IPS-11a (cell line): ENCODE data around the gene TBXA2R.
"Not testable (repeated sequence)": the region's sequence is repeated elsewhere in the genome, so short reads cannot be mapped to it uniquely, and the experiment has no call there.

Experiments used
- H3K4me3 ChIP-seq: one replicate; pipeline ENCODE4 v1.5.1; 2013; ENCODE audit warnings: low read depth, low read length, control low read depth

Gene TBXA2R

DNA sequence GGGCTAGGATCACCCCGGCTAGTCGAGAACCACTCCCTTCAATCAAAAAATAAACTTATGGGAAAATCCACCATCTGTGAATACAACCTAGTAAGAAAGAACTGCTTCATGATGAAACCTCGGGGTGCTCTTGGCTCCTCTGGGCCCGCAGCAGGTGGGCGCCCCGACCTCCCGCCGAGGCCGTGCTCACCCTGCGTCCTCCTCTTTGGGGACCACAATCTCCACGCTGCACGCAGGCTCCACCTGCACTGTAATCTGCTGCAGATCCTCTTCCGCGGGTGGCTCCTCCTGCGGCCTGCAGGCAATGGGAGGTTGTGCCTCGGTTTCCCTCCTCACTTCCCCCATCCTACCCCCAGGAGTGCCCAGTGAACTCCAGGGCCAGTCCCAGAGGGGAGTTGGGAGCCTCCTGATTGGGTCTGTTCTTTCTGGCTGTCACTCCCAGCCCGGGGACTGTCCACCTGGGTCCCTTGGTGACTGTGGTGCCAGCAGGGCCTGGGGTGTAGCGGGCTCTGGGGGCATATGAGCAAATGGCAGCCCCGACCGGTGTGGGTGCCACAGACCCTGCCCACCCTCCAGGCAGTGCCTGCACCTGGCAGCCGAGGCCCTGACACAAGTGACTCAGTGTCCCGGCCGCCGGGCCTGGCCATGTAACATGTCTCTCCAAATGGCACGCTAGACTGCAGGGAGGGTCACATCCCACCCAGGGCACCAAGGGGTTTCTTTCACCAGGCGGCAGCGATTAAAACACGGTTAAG is 35.0 kb upstream of the TBXA2R start:
- H3K4me3 ChIP-seq: no peak overlapping the region

DNA sequence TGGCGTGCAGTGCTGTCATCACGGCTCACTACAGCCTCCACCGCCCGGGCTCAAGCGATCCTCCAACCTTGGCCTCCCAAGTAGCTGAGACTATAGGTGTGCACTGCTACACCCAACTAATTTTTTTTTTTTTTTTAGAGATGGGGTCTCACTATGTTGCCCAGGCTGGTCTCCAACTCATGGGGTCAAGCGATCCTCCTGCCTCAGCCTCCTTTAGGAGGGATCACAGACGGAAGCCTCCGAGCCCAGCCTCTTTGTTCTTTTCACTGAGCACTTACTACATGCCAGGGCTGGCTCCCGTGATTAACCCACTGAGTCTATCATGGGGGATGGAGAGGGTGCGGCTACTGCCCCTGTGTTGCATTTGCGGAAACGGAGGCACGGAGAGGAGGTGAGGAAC is 32.8 kb upstream of the TBXA2R start:
- H3K4me3 ChIP-seq: no peak overlapping the region

GRCh38 chr19:3638208-3639193 is 31.8 kb upstream of the TBXA2R start:
- no peak overlapping the region for H3K4me3 ChIP-seq

GRCh38 chr19:3637621-3638020 is 30.9 kb upstream of the TBXA2R start:
- no peak overlapping the region for H3K4me3 ChIP-seq

GRCh38 chr19:3636962-3637361 is 30.3 kb upstream of the TBXA2R start:
- no peak overlapping the region for H3K4me3 ChIP-seq

- no peak overlapping the region for H3K4me3 ChIP-seq
Observed at GRCh38 chr19:3636506-3636905, 29.8 kb upstream of the TBXA2R start.

- H3K4me3 ChIP-seq: no peak overlapping the region
Observed at GRCh38 chr19:3634496-3635045, 27.9 kb upstream of the TBXA2R start.

DNA sequence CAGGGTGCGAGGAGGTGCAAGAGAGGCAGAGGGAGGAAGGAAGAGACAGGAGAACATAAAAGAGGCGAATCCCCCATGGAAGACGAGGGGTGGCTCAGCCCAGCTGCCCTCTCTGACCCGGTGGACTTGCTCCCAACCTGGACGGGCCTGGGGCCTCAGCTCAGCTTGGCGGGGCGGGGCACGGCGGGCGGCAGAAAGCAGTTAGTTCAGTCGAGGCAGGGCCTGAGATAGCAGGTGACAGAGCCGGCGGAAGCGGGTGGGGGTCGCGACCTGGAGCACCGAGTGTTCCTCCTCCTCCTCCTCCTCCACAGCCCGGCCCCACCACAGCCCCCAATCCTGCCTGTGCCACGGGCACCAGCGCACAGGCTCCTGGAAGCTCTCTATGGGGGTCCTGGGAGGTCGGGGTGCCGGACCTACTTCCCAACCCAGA is 26.9 kb upstream of the TBXA2R start:
- no peak overlapping the region for H3K4me3 ChIP-seq

DNA sequence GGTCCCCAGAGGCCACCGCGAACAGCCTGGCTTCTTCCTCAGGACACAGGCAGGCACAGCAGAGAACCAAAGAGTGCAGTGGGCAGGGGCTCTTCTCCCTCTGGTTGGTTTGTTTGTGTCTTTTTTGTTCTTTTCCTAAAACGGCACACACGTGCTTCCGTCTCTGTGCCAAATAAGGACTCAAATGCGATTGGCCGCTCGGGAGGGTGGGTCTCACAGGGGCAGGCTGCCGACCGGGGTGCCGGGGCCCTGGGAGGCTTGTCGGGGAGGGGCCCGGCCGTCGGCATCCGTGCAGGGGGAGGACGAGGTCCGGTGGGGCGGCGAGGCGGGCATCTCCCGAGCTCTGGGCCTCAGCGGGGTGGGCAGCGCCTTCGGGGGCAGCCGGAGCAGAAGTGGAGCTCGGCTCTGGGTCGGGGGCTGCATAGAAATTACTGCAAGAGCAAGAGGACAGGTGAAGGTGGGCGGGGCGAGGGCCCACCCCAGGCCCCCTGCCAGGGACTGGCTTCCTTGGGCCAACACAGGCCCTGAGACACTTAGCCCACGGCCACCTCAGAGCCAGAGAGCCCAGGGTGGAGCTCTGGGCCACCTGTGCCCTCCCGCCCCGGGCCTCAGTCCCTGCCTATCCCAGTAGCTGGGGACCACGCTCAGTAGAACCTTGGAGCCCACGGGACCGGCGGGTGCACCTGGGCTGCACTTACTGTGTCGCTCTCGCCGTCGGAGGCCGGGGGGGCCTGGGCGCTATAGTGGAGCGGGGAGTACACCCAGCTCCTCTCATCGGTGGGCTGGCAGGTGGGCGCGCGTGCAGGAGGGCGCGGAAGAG is 26.3 kb upstream of the TBXA2R start:
- H3K4me3 ChIP-seq: no peak overlapping the region

DNA sequence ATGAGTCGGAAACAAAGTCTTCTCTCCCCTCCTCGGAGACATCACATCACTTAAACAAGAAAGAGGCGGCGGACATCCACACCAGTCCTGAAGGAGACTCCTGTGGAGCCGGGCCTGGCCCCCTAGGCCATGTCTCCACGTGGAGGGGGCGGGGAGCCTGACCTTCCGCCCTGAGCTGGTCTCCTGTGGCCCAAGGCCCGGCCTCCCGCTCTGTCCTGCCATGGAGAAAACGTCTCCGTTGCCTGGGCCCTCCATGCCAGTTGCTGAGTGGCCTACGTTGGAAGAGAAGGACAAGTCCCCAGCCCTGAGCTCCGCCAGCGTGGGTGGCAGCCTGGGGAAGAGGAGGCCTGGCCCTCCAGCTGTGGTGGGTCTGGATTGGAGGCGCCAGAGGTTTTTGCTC is 25.4 kb upstream of the TBXA2R start:
- H3K4me3 ChIP-seq: no peak overlapping the region

DNA sequence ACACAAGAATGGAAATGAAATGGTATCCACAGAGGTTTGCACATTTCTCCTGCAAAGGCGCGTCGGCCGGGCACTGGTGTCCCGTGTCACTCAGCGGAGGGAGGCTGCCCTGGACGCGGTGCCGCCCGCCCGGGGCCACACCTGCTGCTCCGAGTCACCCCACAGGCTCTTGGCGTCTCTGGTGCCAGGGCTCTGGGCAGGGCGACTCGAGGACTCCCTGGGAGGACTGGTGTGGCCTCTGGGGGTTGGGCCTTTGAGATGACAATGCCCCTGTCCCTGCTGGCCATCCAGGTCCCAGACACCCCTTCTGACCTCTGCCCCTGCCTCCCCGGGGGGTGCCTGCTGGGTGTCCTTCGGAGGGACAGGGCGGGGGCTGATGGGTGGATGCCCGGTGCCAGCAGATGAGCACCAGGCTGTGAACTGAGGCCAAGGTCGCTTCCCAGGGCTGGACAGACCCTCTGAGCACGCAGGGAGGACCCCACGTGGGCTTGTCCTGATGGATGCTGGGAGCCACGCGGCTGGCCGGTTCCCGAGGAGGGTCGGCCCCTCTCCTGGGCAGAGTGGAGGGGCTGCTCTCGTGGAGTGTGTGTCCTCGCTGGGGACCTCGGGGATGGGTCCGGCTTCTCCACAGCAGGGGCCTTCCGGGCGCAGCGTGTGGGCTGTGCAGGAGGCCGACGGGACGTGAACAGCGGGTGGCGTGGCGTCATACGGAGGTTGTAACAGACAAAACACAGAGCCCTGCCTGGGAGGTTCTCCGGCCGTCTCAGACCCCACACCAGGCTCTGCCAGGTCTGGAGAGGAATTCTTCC is 24.6 kb upstream of the TBXA2R start:
- H3K4me3 ChIP-seq: no peak overlapping the region

DNA sequence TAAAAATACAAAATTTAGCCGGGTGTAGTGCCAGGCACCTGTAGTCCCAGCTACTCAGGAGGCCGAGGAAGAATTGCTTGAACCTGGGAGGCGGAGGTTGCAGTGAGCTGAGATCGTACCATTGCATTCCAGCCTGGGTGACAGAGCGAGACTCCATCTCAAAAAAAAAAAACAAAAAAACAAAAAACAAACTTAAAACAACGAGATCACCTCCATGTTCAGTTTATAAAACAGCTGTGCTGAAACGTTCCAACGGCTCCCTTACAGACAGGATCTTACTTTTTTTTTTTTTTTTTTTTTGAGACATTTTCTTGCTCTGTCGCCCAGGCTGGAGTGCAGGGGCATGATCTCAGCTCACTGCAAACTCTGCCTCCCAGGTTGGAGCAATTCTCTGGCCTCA is 22.1 kb upstream of the TBXA2R start:
- H3K4me3 ChIP-seq: not testable (repeated sequence)

GRCh38 chr19:3627351-3627723 is 20.7 kb upstream of the TBXA2R start:
- H3K4me3 ChIP-seq: no peak overlapping the region

GRCh38 chr19:3626473-3627350 is 20.0 kb upstream of the TBXA2R start, which contains the start of gene CACTIN:
Gene CACTIN (minus strand): TSS chr19:3626790. CDS start chr19:3626762, 28 bp downstream.
- H3K4me3 ChIP-seq: peak within 1 kb of the TSS; percentile 91

DNA sequence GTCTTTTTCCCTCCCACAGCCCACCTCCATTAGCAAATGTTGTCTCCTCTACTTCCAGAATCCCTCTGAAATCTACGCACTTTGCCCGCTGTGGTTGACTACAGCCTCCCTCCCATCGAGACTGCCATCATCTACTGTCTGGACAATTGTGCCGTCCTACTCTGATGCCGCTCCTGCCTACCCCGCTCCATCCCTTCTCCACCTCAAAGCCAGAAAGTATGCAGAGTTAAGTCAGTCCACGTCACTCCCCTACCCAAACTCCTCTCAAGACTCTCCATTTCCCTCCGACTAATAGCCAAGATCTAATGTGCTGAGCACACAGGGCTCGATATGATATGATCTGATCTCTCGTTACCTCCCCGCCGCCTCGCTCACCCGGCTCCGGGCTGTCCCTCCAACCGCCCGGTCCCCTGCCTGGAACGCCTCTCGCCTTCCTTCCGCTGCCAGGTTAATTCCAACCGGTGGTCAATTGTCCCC is 19.4 kb upstream of the TBXA2R start:
- H3K4me3 ChIP-seq: peak overlapping the region; percentile 91

- H3K4me3 ChIP-seq: no peak overlapping the region
Observed at GRCh38 chr19:3623716-3624115, 17.0 kb upstream of the TBXA2R start.

DNA sequence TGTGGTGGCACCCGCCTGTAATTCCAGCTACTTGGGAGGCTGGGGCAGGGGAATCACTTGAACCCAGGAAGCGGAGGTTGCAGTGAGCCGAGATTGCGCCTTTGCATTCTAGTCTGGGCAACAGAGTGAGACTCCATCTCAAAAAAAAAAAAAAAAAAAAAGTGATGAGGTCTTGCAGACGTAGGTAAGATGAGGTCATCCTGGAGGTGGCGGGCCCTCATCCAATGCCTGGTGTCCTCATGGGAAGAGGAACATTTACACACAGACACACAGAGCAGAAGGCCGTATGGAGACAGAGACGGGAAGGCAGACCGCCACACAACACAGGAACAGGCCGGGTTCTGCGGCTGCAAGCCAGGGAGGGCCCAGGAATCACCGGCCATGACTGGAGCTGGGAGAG is 15.5 kb upstream of the TBXA2R start:
- H3K4me3 ChIP-seq: no peak overlapping the region

DNA sequence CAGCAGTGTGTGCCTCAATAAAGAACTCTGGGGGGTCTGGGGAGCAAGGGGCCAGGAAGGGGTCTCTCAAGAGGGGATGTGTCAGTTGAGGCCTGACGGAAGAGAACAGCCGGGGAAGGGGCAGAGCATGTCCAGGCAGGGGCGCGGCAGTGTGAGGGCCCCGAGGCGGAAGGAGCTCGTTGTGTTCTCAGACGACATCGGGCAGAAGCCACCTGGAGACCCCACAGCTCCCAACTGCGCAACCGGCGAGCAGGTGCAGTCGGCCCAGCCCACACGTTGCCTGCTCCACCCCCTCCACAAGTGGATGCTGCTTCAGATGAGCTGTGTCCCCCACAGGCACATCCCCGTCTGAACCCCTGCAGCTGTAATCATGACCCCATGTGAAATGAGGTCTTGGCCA is 15.0 kb upstream of the TBXA2R start:
- H3K4me3 ChIP-seq: no peak overlapping the region
